Loucy (cell line): Measurements from ENCODE around the gene KRT86.

Experiments used
- H2AFZ ChIP-seq: fragments of 200-600 bp; sonication (generic); 2 replicates; pipeline ENCODE4 v1.6.0; 2016; ENCODE audit warnings: antibody characterized with exemption, mild to moderate bottlenecking, low read length, moderate library complexity
- H3F3A ChIP-seq: fragments of 200-600 bp; 2 replicates; pipeline ENCODE4 v1.6.0; 2016; ENCODE audit warnings: antibody characterized with exemption, low read depth, mild to moderate bottlenecking
- H3K27me3 ChIP-seq: fragments of 200-600 bp; sonication (generic); 2 replicates; pipeline ENCODE4 v1.6.1; 2014; ENCODE audit warnings: low read length, mild to moderate bottlenecking; ENCODE audit not compliant: insufficient read depth, poor library complexity, severe bottlenecking
- H3K36me3 ChIP-seq: fragments of 200-600 bp; sonication (generic); 2 replicates; pipeline ENCODE4 v1.6.1; 2016; ENCODE audit warnings: low read length; ENCODE audit not compliant: insufficient read depth
- H3K4me1 ChIP-seq: fragments of 200-600 bp; sonication (generic); 2 replicates; pipeline ENCODE4 v1.5.1; 2014; ENCODE audit warnings: low read length, mild to moderate bottlenecking; ENCODE audit not compliant: insufficient read depth, poor library complexity, severe bottlenecking
- H3K4me2 ChIP-seq: fragments of 200-600 bp; sonication (generic); 2 replicates; pipeline ENCODE4 v1.6.0; 2014; ENCODE audit warnings: antibody characterized with exemption, low read length, low read depth, mild to moderate bottlenecking; ENCODE audit not compliant: poor library complexity, severe bottlenecking
- H3K4me3 ChIP-seq: fragments of 200-600 bp; sonication (generic); 2 replicates; pipeline ENCODE4 v1.5.1; 2014; ENCODE audit warnings: low read length, mild to moderate bottlenecking, mixed read lengths; ENCODE audit not compliant: poor library complexity, severe bottlenecking
- H3K79me2 ChIP-seq: fragments of 200-600 bp; sonication (generic); 2 replicates; pipeline ENCODE4 v1.6.1; 2014; ENCODE audit warnings: low read length; ENCODE audit not compliant: insufficient read depth
- H3K9ac ChIP-seq: fragments of 200-600 bp; sonication (generic); 2 replicates; pipeline ENCODE4 v1.6.0; 2014; ENCODE audit warnings: mild to moderate bottlenecking, low read depth, low read length, moderate library complexity; ENCODE audit not compliant: poor library complexity, severe bottlenecking
- H3K9me2 ChIP-seq: fragments of 200-600 bp; sonication (generic); replicated peaks from 2 replicates; pipeline ENCODE4 v1.6.1; 2016; ENCODE audit warnings: low read depth, low read length, mixed read lengths
- H3K9me3 ChIP-seq: fragments of 200-600 bp; sonication (generic); 2 replicates; pipeline ENCODE4 v1.6.1; 2014; ENCODE audit warnings: mild to moderate bottlenecking, antibody characterized with exemption, low read length, low read depth; ENCODE audit not compliant: insufficient read depth
- H4K20me1 ChIP-seq: fragments of 200-600 bp; sonication (generic); 2 replicates; pipeline ENCODE4 v1.6.0; 2014; ENCODE audit warnings: antibody characterized with exemption, low read length, mild to moderate bottlenecking; ENCODE audit not compliant: insufficient read depth, poor library complexity, severe bottlenecking
- EZH2phosphoT487 ChIP-seq: fragments of 200-600 bp; IDR thresholded peaks from 2 replicates; pipeline ENCODE4 v1.6.1; 2018; ENCODE audit warnings: antibody characterized with exemption, mild to moderate bottlenecking, moderate library complexity, borderline replicate concordance
- TF ChIP-seq, protein P1 (sequence below): fragments of 200-600 bp; sonication (generic); conservative IDR thresholded peaks from 2 replicates; pipeline ENCODE4 v1.5.1; 2014; ENCODE audit warnings: mild to moderate bottlenecking, antibody characterized with exemption, low read length

Gene KRT86

DNA sequence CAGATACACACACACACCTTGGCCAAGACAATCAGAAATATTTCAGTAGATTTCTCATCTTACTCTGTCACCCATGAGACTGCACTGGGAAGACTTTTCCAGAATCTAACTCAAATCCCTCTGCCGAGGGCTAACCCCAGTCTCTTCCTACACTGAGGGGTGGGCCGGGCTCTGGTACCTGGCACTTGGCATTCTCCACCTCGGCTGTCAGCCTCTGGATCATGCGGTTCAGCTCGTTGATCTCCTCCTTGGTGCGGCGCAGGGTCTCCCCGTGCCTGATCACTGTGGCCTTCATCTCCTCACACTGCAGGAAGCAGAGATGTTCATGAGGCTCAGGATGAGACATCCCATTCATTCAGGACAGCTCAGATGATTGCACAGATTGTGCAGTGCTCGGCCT lies 41.8 kb downstream of the KRT86 start:
- Histone ChIP-seq H3K79me2 (no peaks in the 10 kb centered on the region), H2AFZ (no peak overlapping the region), H3K9me2 (no peaks in the 10 kb centered on the region), H3K9ac (no peak overlapping the region), H3F3A (no peaks in the 10 kb centered on the region), H3K4me3 (no peak overlapping the region), H3K4me1 (peaks cover 5% of the 10 kb centered on the region), H3K9me3 (no peaks in the 10 kb centered on the region), H3K36me3 (no peaks in the 10 kb centered on the region), H3K27me3 (no peaks in the 10 kb centered on the region), H4K20me1 (no peaks in the 10 kb centered on the region), H3K4me2 (no peak overlapping the region)
- TF ChIP-seq EZH2phosphoT487: no peak
- TF ChIP-seq, protein P1, sequence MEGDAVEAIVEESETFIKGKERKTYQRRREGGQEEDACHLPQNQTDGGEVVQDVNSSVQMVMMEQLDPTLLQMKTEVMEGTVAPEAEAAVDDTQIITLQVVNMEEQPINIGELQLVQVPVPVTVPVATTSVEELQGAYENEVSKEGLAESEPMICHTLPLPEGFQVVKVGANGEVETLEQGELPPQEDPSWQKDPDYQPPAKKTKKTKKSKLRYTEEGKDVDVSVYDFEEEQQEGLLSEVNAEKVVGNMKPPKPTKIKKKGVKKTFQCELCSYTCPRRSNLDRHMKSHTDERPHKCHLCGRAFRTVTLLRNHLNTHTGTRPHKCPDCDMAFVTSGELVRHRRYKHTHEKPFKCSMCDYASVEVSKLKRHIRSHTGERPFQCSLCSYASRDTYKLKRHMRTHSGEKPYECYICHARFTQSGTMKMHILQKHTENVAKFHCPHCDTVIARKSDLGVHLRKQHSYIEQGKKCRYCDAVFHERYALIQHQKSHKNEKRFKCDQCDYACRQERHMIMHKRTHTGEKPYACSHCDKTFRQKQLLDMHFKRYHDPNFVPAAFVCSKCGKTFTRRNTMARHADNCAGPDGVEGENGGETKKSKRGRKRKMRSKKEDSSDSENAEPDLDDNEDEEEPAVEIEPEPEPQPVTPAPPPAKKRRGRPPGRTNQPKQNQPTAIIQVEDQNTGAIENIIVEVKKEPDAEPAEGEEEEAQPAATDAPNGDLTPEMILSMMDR: no peak

DNA sequence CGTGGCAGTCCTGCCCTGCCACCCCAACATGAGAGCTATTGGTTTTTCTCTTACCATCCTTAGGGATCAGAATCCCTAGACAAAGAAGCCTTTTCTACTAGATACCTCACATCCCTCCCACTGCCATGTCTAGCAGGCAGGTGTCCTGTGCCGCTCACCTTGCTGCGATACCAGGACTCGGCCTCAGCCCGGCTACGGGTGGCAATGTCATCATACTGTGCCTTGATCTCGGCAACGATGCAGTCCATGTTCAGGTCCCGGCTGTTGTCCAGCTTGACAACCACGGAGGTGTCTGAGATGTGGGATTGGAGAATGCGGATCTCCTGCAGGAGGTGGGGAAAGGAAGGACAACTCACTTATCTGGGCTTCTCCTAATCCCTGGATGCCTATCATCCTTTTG lies 42.3 kb downstream of the KRT86 start:
- Histone ChIP-seq H3K9me3 (no peaks in the 10 kb centered on the region), H2AFZ (no peak overlapping the region), H3K27me3 (no peaks in the 10 kb centered on the region), H3K79me2 (no peaks in the 10 kb centered on the region), H3K36me3 (no peaks in the 10 kb centered on the region), H3K9ac (no peak overlapping the region), H3K4me2 (no peak overlapping the region), H3F3A (no peaks in the 10 kb centered on the region), H4K20me1 (no peaks in the 10 kb centered on the region), H3K9me2 (no peaks in the 10 kb centered on the region), H3K4me1 (peaks cover 5% of the 10 kb centered on the region), H3K4me3 (no peak overlapping the region)
- TF ChIP-seq, protein P1: no peak
- no peak for TF ChIP-seq EZH2phosphoT487

DNA sequence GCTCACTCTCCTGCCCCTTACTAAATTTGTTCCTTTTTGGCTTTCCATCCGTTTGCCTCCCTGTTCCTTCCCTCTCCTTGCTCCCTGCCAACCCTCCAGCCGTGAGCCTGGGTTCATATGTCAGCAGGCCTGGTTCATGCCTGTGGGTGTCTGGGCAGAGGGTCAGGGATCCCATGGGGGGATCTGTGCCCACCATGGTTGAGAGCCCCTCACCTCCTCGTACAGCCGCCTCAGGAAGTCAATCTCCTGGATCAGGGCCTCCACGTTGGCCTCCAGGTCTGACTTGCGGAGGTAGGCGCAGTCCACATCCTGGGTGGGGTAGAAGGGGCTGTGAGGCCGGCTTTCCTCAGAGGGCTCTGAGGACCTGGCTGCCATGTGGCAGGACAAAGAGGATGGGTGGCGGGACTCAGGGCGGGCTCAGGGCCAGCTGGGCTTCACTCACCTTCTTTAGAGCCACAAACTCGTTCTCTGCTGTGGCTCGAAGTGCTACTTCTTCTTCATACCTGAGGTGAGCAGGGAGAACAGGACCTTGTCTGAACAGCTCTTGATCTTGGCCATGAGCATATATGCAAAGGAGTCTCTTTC lies 43.1 kb downstream of the KRT86 start:
- TF ChIP-seq, protein P1: no peak
- TF ChIP-seq EZH2phosphoT487: no peak
- H3K9me3 ChIP-seq: no peaks in the 10 kb centered on the region
- no peaks in the 10 kb centered on the region for H3K27me3 ChIP-seq

More for the DNA sequence above, 43.1 kb downstream of the KRT86 start:
- Histone ChIP-seq H3K36me3 (no peaks in the 10 kb centered on the region), H3K4me1 (peaks cover 5% of the 10 kb centered on the region), H3K79me2 (no peaks in the 10 kb centered on the region), H3K9ac (no peak overlapping the region), H3F3A (no peaks in the 10 kb centered on the region), H3K9me2 (no peaks in the 10 kb centered on the region), H3K4me3 (no peak overlapping the region), H3K4me2 (no peak overlapping the region), H4K20me1 (no peaks in the 10 kb centered on the region), H2AFZ (no peak overlapping the region)
